Limb (tissue), 2 donors: ENCODE results near the gene INTS15.
A peak's percentile ranks its signal among the peaks of the same experiment; 100 is the strongest.
"Not testable (repeated sequence)": the region's sequence is repeated elsewhere in the genome, so short reads cannot be mapped to it uniquely, and the experiment has no call there.

Experiments
- DNase-seq, 2 donors: peaks; one replicate each; pipeline ENCODE4 v3.0.0-alpha.2; 2016; ENCODE audit errors: extremely low spot score in 2 of 2

INTS15 gene

DNA sequence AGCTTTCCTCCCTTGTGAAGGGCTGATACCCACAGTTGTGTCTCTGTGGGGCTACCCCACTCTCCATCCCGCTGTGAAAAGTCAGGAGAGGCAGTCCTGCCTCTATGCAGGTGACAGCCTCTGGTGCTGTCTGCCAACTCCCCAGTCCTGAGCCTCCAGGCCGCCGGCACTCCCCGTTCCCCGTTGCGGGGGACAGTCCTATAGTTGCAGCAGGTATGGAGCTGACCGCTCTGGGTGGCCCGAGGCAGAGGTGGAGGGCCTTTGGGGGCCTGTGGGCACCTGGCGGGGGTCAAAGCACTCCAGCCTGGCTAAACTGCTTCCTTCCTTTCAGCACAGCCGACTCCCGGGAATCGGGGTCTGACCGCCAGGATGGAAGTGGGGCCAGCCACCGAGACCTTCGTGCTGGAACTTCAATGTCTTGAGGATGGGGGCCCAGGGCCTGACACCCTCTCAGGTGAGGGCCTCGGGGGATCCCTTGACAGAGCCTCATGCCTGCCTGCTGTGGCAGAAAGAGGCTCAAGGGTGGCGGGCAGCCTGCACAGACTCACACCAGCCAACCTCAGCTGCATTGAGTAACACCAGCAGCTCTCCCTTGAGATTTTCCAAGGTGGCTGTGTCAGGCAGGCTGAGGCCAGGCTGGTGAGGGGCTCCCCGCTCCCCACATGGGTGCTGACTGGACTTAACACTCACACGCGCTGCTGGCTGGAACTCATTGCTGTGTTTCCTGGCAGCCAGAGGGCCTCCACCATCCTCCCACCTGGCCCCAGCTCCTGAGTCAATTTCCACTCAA lies 27.2 kb downstream of the INTS15 start:
- DNase-seq, result no peak

DNA sequence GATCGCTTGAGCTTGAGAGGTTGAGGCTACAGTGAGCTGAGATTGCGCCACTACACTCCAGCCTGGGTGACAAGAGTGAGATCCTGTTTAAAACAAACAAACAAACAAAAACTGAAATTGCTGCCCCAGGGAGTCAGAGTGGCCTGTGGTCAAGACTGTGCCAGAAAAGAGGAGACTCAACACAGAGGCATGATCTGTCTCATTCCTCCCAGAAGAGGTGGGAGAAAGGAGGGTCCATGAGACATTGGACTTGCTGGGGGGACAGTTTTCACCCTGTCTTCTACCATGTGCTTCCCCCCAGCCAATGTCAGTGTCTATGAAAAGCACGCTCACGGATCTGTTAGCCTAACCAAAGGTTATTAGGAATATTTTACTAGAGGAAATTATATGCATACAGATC lies 28.8 kb downstream of the INTS15 start:
- DNase-seq, result no peak

DNA sequence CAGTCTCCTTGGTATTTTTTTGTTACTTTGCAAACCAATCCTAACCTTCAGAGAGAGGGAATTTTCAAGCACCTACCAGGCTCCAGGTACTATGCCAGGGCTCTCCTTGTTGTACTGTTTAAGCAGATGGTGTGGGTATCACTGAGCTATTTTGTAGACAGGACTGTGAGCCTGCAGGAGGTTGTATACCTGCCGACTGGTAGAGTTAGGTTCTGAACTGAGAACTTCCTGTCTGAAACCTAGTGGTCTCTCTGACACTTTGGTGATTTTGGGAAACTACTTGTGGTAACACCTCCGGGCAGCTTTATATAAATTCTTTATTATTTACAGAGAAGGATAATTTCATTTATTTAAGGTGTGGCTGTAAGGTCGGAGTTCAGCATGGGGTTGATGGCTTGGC lies 30.1 kb downstream of the INTS15 start:
- no peak for DNase-seq

DNA sequence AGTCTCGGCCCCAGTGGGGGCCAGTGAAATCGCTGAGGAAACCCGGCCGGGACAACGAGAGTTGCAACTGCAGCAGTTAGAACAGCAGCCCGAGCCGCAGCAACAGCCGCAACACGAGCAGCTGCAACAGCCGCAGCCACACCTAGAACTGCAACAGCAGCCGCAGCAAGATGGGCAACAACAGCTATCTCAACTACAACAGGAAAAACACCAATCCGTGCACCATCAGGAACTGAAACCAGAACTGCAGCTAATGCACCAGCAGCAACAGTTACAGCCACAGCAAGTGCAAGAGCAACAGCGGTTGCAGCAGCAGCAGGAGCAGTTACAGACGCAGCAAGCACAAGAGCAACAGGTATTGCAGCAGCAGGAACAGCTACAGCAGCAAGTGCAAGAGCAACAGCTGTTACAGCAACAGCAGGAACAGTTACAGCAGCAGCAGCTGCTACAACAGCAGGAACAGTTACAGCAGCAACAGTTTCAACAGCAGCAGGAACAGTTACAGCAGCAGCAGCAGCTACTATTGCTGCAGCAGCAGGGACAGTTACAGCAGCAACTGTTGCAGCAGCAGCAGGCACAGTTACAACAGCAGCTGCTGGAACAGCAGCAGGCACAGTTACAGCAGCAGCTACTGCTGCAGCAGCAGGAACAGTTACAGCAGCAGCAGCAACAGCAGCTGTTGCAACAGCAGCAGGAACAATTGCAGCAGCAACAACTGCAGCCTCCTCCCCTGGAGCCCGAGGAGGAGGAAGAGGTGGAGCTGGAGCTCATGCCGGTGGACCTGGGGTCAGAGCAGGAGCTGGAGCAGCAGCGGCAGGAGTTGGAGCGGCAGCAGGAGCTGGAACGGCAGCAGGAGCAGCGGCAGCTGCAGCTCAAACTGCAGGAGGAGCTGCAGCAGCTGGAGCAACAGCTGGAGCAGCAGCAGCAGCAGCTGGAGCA lies 31.6 kb downstream of the INTS15 start:
- no peak for DNase-seq

DNA sequence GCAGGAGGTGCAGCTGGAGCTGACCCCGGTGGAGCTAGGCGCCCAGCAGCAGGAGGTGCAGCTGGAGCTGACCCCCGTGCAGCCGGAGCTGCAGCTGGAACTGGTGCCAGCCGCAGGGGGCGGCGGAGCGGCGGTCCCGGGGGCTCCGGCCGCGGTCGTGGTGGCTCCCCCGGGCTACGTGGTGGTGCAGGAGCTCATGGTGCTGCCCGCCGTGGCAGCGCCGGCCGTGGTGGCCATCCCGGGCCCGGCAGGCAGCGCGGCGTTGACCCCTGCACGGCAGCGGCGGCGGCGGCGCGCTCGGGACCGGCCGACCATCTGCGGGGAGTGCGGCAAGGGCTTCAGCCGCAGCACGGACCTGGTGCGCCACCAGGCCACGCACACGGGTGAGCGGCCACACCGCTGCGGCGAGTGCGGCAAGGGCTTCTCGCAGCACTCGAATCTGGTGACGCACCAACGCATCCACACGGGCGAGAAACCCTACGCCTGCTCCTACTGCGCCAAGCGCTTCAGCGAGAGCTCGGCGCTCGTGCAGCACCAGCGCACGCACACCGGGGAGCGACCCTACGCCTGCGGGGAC lies 32.4 kb downstream of the INTS15 start:
- DNase-seq, result no peak

DNA sequence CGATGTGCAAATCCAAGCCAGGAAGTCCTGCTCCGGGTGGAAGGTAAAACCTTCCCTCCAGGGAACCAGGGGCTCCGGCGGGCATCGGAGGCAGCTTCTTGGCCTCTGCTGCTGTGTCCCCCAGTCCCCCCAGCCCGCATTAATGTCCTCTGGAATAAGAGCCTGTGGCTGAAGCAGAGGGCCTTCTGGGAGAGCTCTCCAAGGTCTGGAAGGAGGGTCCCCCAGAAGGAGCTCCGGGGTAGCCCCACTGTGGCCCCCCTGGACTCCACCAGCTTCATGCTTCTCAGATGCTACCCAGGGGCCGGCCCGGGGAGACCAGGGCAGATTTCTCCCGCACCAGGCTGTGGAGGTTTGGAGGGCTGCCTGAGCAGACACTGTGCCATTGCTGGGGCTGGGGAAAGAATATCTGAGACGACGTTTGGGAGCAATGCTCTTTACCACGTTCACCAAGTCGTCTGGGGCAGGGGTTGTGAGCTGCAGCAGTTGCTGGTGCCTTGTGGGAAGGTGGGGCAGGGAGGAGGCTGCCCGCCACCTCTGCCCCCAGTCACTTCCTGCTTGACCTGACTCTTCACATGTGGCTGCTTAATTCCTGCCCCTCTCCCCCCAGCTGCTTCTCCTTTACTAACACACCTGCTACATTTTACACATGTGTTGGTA lies 33.9 kb downstream of the INTS15 start:
- DNase-seq, result no peak

DNA sequence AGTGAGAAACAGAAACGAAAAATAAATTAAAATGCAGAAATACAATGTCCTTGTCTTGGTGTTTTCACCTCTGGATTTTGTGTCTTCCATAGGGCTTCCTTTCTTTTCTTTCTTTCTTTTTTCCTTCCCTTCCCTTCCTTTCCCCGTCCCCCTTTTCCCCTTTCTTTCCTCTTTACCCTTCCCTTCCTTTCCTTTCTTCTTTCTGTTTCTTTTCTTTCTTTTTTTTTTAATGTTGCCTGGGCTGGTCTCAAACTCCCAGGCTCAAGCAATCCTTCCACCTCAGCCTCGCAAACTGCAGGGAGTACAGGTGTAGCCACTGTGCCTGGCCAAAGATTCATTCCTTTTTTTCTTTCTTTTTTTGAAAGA lies 34.4 kb downstream of the INTS15 start:
- DNase-seq, result no peak

DNA sequence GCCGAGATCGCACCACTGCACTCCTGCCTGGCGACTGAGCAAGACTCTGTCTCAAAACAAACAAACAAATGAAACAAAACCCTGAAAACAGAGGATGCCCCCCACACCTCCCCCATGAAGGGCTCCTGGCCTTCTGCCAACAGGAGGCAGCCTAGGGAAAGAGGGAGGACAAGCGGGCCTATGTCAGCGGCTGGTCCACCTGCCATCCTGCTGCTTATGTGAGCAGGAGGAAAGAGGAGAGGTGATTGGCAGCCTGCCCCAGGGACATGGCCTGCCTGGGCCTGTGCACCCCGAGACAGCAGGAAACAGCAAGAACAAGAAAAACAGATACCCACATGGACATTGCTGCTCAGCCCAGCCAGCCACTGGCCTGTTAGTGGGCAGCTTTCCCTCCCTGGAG lies 38.2 kb downstream of the INTS15 start:
- no peak for DNase-seq

DNA sequence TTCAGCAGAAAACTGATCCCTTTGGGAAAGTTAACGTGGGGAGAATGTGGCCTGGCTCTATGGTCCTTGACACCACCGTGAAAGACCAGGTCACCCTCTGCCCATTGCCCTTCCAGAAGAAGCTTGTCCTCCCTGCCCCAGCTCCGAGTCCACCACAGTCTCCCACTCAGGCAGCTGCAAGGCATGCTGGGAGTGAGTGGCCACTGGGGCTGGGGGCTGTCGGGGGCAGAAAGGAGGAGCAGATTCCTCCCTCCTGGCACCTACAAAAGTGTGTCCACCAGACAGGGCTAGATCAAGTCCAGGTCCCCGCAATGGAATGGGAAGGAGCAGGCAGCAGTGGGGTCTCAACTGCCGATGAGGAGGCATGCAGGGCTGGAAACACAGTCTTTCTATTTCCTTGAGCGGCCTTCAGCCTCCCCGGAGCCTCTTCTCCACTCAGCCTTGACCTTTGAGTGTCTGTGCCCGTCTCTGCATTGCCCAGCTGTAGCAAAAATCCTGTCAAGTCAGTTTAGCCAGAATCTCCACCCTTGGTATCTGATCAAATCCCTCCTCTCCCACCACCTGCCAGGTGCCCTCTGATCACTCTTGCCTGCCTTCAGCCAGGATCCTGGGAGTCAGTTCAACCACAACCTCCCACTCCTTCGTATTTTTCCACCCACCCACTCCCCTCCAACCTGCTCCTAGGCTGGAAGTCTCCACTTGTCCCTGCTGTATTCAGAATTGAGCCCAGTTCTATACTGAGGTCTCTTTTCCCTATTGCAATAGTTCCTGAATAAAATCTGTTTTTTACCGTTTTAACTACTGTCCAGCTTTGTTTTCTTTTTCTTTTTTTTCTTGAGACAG lies 40.4 kb downstream of the INTS15 start:
- DNase-seq, result no peak

DNA sequence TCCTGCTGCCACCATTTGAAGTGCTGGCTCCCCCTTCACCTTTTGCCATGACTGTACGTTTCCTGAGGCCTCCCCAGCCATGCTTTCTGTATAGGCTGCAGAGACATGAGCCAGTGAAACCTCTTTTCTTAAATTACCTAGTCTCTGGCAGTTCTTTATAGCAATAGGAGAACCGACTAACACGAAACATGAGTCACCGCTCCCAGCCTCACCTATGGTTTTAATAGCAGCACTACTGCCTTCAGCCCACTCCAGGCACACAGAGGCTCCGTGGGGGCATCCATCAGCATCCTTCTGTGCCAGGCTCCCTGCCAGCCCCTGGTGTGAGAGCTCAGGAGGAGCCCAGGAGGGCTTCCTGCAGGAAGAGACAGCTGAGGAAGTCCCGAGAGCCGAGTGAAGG lies 41.8 kb downstream of the INTS15 start:
- no peak for DNase-seq

DNA sequence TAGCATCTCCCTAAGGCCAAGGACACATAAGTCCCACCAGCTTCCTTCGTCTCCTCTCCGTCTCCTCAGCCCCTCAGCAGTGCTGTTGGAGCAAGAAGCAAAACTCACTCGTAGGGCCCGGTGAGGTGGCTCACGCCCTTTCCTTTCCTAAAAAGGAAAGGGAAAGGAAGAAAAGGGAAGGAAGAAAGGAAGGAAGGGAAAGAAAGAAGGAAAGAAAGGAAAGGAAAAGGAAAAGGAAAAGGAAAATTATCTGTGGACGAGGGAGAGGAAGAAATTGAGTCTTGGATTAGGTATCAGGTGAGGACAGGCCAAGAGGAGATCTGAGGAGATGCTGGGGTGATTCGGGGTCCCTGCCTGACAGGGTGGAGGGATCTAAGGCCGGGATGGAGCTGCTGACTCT lies 44.2 kb downstream of the INTS15 start:
- no peak for DNase-seq

DNA sequence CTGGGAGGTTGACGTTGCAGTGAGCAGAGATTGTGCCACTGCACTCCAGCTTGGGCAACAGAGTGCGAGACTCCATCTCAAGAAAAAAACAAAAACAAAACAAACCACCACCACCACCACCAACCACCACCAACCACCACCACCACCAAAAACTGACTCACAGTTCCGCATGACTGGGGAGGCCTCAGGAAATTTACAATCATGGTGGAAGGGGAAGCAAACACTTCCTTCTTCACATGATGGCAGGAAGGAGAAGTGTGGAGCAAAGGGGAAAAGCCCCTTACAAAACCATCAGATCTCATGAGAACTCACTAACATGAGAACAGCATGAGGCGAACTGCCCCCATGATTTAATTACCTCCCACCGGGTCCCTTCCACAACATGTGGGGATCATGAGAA lies 45.1 kb downstream of the INTS15 start:
- DNase-seq, result not testable (repeated sequence)

DNA sequence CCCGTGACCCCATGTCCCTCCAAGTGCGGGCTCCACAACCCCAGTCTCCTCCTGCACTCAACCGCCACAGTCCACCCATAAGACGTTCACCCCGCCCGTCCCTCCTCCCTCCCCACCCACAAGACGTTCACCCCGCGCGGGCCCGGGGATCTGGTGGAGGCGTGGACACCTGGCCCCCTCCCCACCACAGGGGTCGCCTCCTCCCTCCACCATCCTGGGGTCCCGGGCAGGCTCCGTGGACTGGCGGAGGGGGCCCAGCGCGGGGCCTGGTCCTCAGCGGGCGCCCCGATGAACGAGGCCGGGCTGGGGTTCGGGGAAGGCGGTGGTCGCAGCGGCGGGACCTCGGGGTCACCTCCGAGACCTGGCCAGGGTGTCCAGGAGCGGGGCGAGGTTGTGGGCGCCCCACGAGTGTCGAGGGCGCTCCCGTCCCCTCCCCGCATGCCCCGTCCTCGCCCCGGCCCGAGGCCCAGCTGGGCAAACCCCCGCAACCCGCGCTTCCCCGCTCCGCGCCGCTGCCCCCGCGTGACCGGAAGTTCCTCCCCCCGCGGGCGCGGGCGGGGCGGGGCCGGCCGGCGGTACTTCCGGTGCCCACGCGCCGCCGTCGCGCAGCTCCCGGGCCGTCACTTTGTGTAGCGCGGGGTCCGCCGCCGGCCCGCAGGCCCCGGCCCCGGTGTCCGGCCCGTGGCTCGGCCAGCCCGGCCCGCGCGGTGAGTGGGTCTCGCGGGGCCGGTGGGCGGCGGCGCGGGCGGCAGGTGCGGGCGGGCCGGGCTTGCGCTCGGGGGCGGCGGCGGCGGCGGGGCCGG lies 47.1 kb downstream of the INTS15 start, which contains the start of gene ZNF316:
Gene ZNF316 (plus strand): TSS at position 578 of the 803 bp plus-strand sequence. CDS start 5,092 bp downstream, outside the sequence.
- peak in 1 of 2 donors; percentile 79 for DNase-seq

DNA sequence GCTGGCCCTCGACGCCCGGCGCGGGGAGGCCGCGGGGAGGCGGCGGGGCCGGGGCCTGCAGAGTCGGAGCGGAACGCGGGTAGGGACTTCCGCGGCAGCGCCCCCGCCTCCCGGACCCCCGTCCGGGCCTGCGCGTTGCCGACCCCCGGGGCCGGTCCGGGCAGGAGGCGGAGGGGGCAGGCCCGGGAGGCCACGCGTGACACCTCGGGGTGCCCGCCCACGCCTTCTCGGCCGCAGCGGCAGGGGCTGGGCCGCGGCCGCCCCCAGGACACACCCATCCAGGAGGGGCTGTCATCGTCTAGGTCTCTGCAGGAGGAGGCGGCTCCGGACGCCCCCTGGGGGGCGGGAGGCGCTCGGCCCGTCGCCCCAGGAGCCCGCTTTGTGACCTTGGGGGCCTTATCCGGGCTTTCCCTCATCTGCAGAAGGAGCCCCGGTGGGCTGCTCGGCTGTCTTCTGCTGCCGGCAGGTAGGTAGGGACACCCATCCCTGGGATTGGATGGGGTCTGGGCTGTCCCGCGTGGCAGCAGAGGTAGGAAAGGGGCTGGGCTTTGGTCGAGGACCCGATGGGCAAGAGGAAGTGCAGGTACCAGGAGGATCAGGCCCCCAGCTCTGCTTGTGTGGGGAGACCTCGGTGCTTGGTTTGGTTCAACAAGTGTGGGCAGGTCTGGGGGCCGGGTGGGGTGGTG lies 47.9 kb downstream of the INTS15 start:
- DNase-seq, result peak in 1 of 2 donors; percentile 50

DNA sequence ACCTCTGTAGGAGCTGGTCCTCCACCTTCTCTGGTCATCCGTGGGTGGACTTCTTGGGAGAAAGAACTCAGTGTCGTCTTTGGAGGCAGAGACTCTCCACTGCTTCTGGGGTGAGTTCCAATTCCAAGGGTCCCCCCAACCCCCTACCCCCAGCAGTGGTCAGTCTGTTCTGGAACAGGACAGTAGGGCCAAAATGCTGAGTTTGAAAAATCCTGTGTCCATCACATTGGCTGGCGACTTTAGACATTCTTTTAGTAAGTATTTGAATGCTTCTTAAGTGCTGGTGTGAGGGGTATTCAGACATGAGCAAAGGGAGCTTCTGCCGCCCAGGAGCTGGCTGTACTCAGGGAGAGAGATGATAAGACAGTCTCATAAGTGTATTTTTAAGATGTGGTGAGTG lies 49.2 kb downstream of the INTS15 start:
- DNase-seq, result no peak

DNA sequence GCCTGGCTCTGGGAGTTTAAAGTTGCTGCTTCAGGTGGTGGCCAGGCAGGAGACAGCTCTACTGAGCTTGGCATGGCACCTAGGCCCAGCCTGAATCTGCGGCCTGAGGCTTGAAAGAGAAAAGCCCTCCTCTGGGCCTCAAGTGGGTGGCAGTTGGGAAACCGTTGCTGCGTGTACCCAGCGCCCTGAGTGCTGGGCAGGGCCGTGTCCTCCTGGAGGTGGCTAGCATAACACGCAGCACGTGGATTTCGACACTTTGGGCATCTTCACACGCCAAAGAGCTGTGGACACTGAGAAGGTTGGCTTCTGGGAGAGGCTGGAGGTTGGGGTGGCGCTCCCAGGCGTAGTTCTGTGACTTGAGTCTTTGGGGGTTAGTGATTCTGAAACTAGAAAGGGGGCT lies 49.8 kb downstream of the INTS15 start:
- no peak for DNase-seq

DNA sequence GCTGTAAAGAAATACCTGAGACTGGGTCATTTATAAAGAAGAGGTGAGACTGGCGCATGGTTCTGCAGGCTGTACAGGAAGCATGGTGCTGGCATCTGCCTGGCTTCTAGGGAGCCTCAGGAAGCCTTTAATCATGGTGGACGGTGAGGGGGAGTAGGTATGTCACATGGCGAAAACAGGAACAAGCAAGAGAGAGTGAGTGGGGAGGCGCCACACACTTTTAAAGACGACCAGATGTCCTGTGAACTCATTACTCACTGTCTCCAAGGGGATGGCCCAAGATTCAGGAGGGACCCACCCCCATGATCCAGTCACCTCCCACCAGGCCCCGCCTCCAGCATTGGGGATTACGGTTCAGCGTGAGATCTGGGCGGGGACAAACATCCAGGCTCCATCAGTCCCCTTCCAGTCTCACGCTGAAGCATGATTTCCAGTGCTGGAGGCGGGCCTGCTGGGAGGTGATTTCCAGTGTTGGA lies 50.5 kb downstream of the INTS15 start:
- no peak for DNase-seq

DNA sequence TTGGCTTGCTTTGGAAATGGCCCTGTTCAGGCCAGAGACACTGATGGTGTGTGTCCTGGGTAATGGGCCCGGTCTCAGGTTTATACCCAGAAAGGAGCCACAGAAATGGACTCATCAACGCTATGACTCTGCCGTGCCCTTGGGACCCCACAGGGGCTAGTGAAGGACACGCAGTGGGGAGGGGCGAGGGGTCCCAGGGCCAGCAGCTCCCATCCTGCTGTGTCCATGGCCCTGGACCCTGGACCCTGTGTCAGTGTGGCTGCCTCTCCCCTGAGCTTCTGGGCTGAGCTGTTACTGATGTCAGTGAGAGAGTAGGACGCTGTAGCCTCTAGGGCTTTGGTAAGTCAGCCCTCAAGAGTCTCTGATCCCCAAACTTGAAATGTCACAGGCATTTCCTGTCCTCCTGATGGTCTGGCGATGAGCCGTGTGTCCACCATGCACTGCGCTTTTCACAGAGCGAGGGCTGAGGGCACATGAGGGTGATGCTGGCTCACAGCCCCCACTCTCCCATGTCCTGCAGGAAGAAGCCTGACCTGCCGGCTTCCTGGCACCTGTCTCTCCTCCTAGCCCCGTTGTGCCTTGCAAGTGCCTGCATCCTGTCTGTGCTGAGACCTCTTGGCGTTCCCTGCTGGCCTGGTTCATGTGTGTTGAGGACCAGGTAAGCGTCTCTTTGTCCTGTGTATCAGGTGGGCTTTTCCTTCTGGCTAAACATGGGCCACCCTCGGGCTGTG lies 51.6 kb downstream of the INTS15 start:
- no peak for DNase-seq
